ENCODE results near the gene SOWAHC.

Gene SOWAHC

DNA sequence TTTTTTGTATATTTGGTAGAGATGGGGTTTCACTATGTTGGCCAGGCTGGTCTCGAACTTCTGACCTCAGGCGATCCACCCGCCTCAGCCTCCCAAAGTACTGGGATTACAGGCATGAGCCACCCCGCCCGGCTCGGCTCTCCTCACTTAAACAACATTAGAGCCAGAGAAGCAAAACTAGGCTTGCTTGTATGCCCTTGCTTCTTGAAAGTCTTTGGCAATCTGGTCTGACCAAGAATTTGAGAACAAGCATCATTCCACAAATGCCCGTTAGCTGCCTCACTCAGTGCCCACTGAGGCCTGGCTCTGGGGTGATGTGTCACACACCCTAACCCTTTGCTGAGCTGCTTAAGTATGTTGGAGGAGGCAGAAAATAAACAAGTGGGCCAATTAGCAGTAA lies 33.5 kb downstream of the SOWAHC start:
- Histone ChIP-seq H3K4me3 (ENCODE audit: severe bottlenecking) (no peak overlapping the region), H3K4me1 (ENCODE audit: insufficient read depth, poor library complexity, severe bottlenecking) (no peaks in the 10 kb centered on the region), H3K36me3 (ENCODE audit: low read depth) (no peaks in the 10 kb centered on the region), H3K27ac (ENCODE audit: poor library complexity, severe bottlenecking) (no peak overlapping the region), H3K27me3 (ENCODE audit: insufficient read depth, poor library complexity, severe bottlenecking) (no peaks in the 10 kb centered on the region), H3K9me3 (ENCODE audit: severe bottlenecking) (no peaks in the 10 kb centered on the region)
- DNase-seq (ENCODE audit: low spot score) (no peak), ATAC-seq (ENCODE audit: low read depth) (no peak)
- TF ChIP-seq, protein P1, sequence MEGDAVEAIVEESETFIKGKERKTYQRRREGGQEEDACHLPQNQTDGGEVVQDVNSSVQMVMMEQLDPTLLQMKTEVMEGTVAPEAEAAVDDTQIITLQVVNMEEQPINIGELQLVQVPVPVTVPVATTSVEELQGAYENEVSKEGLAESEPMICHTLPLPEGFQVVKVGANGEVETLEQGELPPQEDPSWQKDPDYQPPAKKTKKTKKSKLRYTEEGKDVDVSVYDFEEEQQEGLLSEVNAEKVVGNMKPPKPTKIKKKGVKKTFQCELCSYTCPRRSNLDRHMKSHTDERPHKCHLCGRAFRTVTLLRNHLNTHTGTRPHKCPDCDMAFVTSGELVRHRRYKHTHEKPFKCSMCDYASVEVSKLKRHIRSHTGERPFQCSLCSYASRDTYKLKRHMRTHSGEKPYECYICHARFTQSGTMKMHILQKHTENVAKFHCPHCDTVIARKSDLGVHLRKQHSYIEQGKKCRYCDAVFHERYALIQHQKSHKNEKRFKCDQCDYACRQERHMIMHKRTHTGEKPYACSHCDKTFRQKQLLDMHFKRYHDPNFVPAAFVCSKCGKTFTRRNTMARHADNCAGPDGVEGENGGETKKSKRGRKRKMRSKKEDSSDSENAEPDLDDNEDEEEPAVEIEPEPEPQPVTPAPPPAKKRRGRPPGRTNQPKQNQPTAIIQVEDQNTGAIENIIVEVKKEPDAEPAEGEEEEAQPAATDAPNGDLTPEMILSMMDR (IDR thresholded peaks at IDR 0.05; ENCODE audit: poor library complexity, severe bottlenecking): no peak

DNA sequence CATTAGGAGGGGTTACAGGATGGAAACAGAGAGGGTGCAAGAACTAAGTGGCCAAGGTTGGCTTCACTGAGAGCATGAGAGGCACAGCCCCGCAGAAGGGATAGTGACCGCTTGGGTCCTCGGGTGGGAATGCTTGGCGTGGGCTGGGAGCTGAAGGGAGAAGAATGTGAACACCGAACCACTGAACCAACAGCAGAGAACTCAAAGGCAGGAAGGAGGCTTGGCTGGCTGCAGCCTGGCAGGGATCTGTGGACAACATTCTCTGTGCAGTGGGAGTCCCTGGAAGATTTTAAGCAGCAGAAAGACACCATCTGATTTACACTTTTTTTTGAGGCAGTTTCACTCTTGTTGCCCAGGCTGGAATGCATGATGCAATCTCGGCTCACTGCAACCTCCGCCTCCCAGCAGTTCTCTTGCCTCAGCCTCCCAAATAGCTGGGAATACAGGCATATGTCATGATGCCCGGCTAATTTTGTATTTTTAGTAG lies 33.9 kb downstream of the SOWAHC start:
- no peak overlapping the region for H3K27ac ChIP-seq (ENCODE audit: poor library complexity, severe bottlenecking)
- no peak for ATAC-seq (ENCODE audit: low read depth)
- H3K4me1 ChIP-seq (ENCODE audit: insufficient read depth, poor library complexity, severe bottlenecking): no peaks in the 10 kb centered on the region
- TF ChIP-seq, protein P1 (IDR thresholded peaks at IDR 0.05; ENCODE audit: poor library complexity, severe bottlenecking): no peak
- H3K9me3 ChIP-seq (ENCODE audit: severe bottlenecking): no peaks in the 10 kb centered on the region
- no peak overlapping the region for H3K4me3 ChIP-seq (ENCODE audit: severe bottlenecking)
- no peaks in the 10 kb centered on the region for H3K36me3 ChIP-seq (ENCODE audit: low read depth)
- DNase-seq (ENCODE audit: low spot score): no peak
- H3K27me3 ChIP-seq (ENCODE audit: insufficient read depth, poor library complexity, severe bottlenecking): no peaks in the 10 kb centered on the region

DNA sequence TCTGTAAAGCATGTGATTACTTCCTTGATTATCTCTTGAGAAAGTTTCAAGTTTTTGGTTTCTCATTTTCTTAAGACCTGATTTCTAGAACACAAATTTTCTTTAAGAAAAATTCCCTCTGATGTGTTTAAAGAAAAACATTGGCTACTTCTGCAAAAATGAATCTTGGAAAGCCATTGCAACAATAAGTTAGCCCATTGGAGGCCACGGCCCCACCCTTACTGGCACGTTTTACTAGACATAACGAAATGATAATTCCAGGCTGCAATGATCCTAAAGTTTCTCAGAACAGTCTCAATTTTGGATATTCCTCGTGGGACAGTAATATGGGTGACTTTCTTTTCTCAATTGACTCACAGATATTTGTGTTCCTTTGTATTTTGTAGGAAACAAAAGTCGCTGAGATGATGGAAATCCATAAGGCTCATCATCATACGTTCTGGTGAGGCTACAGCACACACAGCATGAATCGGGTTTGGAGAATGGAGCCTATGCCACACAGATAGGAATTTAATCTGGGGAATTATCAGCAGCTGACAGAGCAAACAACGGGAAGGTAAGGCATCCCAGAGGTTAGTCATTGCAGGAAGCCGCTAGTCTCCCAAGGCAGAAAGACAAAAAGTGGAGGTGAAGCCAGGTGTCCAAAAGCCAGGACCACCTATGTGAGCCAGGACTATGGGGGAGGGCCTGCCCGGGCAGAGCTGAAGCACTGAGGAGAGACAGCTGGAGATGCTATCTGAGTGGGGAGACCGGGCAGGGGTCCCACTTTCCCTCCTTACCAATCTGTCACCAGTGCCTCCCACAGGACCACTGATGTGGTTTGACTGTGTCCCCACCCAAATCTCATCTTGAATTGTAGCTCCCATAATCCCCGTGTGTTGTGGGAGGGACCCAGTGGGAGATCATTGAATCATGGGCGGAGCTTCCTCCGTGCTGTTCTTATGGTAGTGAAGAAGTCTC lies 35.9 kb downstream of the SOWAHC start:
- no peaks in the 10 kb centered on the region for H3K4me1 ChIP-seq (ENCODE audit: insufficient read depth, poor library complexity, severe bottlenecking)
- ATAC-seq (ENCODE audit: low read depth): no peak

DNA sequence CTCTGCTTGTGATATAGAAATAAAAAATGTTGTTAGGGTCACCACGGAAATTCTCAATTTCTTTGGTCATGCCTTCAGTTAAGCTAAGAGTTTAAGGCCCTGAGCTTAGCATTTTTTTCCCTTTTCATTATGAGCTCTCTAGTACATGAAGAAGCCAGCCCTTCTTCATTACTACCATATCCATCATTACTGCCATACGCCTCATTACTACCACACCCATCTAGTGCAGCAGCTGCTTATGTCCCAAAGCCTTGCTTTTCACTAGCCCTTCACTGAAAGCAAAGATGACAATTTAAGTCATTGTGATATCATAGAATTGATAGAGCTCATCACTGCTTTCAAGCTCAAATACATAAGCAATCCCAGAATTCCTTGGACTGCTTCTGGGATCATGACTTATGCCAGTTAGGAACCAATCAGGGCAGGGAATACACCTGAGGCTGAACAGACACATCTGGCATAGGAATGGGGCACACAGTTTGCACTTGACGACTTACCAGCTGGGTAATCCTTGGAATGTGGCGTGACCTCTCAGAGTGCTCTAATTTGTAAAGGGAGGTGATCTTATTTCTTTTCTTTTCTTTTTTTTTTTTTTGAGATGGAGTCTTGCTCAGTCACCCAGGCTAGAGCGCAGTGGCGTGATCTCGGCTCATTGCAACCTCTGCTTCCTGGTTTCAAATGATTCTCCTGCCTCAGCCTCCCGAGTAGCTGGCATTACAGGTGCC lies 40.3 kb downstream of the SOWAHC start:
- no peaks in the 10 kb centered on the region for H3K9me3 ChIP-seq (ENCODE audit: severe bottlenecking)
- DNase-seq (ENCODE audit: low spot score) (no peak), ATAC-seq (ENCODE audit: low read depth) (no peak)
- H3K4me1 ChIP-seq (ENCODE audit: insufficient read depth, poor library complexity, severe bottlenecking): no peaks in the 10 kb centered on the region
- H3K27ac ChIP-seq (ENCODE audit: poor library complexity, severe bottlenecking): no peak overlapping the region
- H3K4me3 ChIP-seq (ENCODE audit: severe bottlenecking): no peak overlapping the region
- no peaks in the 10 kb centered on the region for H3K36me3 ChIP-seq (ENCODE audit: low read depth)
- TF ChIP-seq, protein P1 (IDR thresholded peaks at IDR 0.05; ENCODE audit: poor library complexity, severe bottlenecking): no peak
- H3K27me3 ChIP-seq (ENCODE audit: insufficient read depth, poor library complexity, severe bottlenecking): no peaks in the 10 kb centered on the region

More for the DNA sequence above, 35.9 kb downstream of the SOWAHC start:
- DNase-seq (ENCODE audit: low spot score): no peak
- Histone ChIP-seq H3K9me3 (ENCODE audit: severe bottlenecking) (no peaks in the 10 kb centered on the region), H3K4me3 (ENCODE audit: severe bottlenecking) (no peak overlapping the region), H3K36me3 (ENCODE audit: low read depth) (no peaks in the 10 kb centered on the region), H3K27me3 (ENCODE audit: insufficient read depth, poor library complexity, severe bottlenecking) (no peaks in the 10 kb centered on the region), H3K27ac (ENCODE audit: poor library complexity, severe bottlenecking) (no peak overlapping the region)
- TF ChIP-seq, protein P1 (IDR thresholded peaks at IDR 0.05; ENCODE audit: poor library complexity, severe bottlenecking): no peak

Measured in RWPE2 (cell line).